MCF 10A (cell line): Measurements from ENCODE around the gene TMEM30A. TPM values are rescaled to one million over a fixed set of nuclear protein-coding genes. Genes with fewer than 3 reads are reported as not detected.

Experiments used
- BruUV-seq: library from RNA; stranded (reverse); fragments of 400-500 nt; replicated peaks from 2 replicates; lab custom pipeline; 2021; lab: Mats Ljungman, UMichigan
- CTCF ChIA-PET: fragments of 300-600 bp; sonication (Branson Sonifier 250); formaldehyde crosslinking; extraction: SDS; loops from one replicate; lab custom pipeline; 2021; ENCODE audit warnings: antibody characterized with exemption, inconsistent platforms; lab: Yijun Ruan, JAX
- POLR2A ChIA-PET: fragments of 300-600, 350-650 bp; sonication (Branson Sonifier 250); formaldehyde crosslinking; extraction: SDS; loops from one replicate; lab custom pipeline; 2020; ENCODE audit warnings: antibody characterized with exemption, inconsistent platforms; lab: Yijun Ruan, JAX
- DNase-seq: peaks from one replicate; pipeline ENCODE4 v3.0.0-alpha.2; 2018; ENCODE audit not compliant: unreplicated experiment
- H3K27ac Mint-ChIP-seq: one replicate; pipeline ENCODE4 v1.8.0; 2022; ENCODE audit warnings: mild to moderate bottlenecking, low read depth, mixed read lengths; ENCODE audit not compliant: unreplicated experiment
- H3K27me3 Mint-ChIP-seq: one replicate; pipeline ENCODE4 v1.8.0; 2022; ENCODE audit warnings: mixed read lengths; ENCODE audit not compliant: insufficient read depth, unreplicated experiment
- H3K36me3 Mint-ChIP-seq: one replicate; pipeline ENCODE4 v1.8.0; 2022; ENCODE audit warnings: mild to moderate bottlenecking, moderate library complexity, mixed read lengths; ENCODE audit not compliant: insufficient read depth, unreplicated experiment
- H3K4me1 Mint-ChIP-seq: one replicate; pipeline ENCODE4 v1.8.0; 2022; ENCODE audit warnings: mixed read lengths; ENCODE audit not compliant: insufficient read depth, unreplicated experiment
- H3K4me3 Mint-ChIP-seq: one replicate; pipeline ENCODE4 v1.8.0; 2022; ENCODE audit warnings: mild to moderate bottlenecking, moderate library complexity, mixed read lengths; ENCODE audit not compliant: unreplicated experiment
- H3K9me3 Mint-ChIP-seq: one replicate; pipeline ENCODE4 v1.8.0; 2022; ENCODE audit warnings: mixed read lengths; ENCODE audit not compliant: unreplicated experiment
- intact Hi-C: fragments of 100-400 bp; cut with micrococcal nuclease; formaldehyde crosslinking; loops from 2 replicates; pipeline ENCODE4 v1.14.1; 2022
- total RNA-seq: library from RNA; stranded (reverse); gene quantifications from 2 replicates; pipeline ENCODE4 v1.2.3, GENCODE V29; 2022
- TF ChIP-seq, protein P1 (sequence below): fragments of 200-600 bp; IDR thresholded peaks from one replicate; pipeline ENCODE4 v1.8.0; 2022; ENCODE audit warnings: antibody characterized with exemption, mild to moderate bottlenecking; ENCODE audit not compliant: unreplicated experiment

Gene TMEM30A
- total RNA-seq, 1 experiment from 2014 or later, result 53.7 TPM

DNA sequence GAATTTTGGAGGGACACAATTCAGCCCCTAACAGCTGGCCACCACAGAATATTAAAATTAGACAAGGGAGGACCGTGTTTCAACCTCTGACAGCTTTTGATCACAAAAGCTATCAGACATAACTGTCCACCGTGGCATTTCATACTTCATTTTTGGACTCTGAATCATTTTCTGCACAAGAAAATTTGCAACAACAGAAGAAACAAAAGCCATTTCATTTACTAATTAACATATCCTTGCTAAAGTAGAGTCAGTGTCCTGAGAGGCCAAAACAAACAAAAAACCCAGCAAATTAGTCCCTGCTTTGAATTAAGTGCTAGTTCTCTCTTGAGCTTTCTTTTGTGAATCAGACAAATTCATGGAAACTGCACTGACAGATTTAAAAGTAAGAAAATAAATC, 61.2 kb downstream of the TMEM30A start:
- CTCF ChIA-PET, result interaction anchor here (0.7 kb wide), 1 partner anchor 15 kb away, joined by 3 read pairs; no protein-coding TSS in a partner anchor
- H3K4me1 Mint-ChIP-seq, result no peaks in the 10 kb centered on the region
- intact Hi-C loops, result no loop called here
- peaks cover 9% of the 10 kb centered on the region for H3K9me3 Mint-ChIP-seq
- POLR2A ChIA-PET, result no interaction called here
- H3K27me3 Mint-ChIP-seq, result no peaks in the 10 kb centered on the region
- TF ChIP-seq, protein P1, sequence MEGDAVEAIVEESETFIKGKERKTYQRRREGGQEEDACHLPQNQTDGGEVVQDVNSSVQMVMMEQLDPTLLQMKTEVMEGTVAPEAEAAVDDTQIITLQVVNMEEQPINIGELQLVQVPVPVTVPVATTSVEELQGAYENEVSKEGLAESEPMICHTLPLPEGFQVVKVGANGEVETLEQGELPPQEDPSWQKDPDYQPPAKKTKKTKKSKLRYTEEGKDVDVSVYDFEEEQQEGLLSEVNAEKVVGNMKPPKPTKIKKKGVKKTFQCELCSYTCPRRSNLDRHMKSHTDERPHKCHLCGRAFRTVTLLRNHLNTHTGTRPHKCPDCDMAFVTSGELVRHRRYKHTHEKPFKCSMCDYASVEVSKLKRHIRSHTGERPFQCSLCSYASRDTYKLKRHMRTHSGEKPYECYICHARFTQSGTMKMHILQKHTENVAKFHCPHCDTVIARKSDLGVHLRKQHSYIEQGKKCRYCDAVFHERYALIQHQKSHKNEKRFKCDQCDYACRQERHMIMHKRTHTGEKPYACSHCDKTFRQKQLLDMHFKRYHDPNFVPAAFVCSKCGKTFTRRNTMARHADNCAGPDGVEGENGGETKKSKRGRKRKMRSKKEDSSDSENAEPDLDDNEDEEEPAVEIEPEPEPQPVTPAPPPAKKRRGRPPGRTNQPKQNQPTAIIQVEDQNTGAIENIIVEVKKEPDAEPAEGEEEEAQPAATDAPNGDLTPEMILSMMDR, result no peak
- no peak overlapping the region for H3K4me3 Mint-ChIP-seq
- no peak overlapping the region for H3K27ac Mint-ChIP-seq
- no TSS peak for BruUV-seq
- peaks cover 4% of the 10 kb centered on the region for H3K36me3 Mint-ChIP-seq
- DNase-seq, result no peak

DNA sequence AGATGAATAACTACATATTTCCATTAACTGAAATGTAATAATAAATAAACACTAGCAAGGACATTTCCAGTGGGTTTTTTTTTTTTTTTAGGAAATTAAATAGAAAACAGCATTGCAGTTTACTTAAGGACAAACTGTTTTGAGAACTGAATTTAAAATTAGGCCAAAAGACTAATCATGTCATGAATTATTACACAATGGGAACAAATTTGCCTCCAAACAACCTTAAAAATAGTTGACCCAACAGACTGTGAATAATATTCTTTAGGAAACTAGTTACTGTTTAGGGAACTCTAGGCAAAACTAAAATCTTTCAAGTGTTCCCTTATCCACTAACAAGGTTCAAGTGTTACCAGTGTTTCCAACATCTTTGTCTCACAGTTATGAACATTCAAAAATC, 62.3 kb downstream of the TMEM30A start:
- no peaks in the 10 kb centered on the region for H3K27me3 Mint-ChIP-seq
- no TSS peak for BruUV-seq
- CTCF ChIA-PET, result no interaction called here
- POLR2A ChIA-PET, result no interaction called here
- TF ChIP-seq, protein P1, result no peak
- no peak overlapping the region for H3K4me3 Mint-ChIP-seq
- no peaks in the 10 kb centered on the region for H3K4me1 Mint-ChIP-seq
- H3K9me3 Mint-ChIP-seq, result peaks cover 2% of the 10 kb centered on the region
- no peak overlapping the region for H3K27ac Mint-ChIP-seq
- DNase-seq, result no peak
- H3K36me3 Mint-ChIP-seq, result peaks cover 4% of the 10 kb centered on the region
- intact Hi-C loops, result no loop called here

- H3K36me3 Mint-ChIP-seq, result peaks cover 4% of the 10 kb centered on the region
- no peak for DNase-seq
- BruUV-seq, result no TSS peak
- no peaks in the 10 kb centered on the region for H3K9me3 Mint-ChIP-seq
- intact Hi-C loops, result no loop called here
- no peak overlapping the region for H3K4me3 Mint-ChIP-seq
- no peak overlapping the region for H3K27ac Mint-ChIP-seq
- ChIA-PET POLR2A (interaction anchor here (0.8 to 1.3 kb wide), 2 partner anchors 12 to 15 kb away, joined by 3 to 4 read pairs; no protein-coding TSS in a partner anchor), CTCF (interaction anchor here (0.5 to 2.6 kb wide), 6 partner anchors 11 to 812 kb away, joined by 3 to 27 read pairs (median 4); partner anchors contain the start of gene COL12A1)
- H3K4me1 Mint-ChIP-seq, result no peaks in the 10 kb centered on the region
- TF ChIP-seq, protein P1, result no peak
- no peaks in the 10 kb centered on the region for H3K27me3 Mint-ChIP-seq
Measured at GRCh38 chr6:75221116-75221515, 63.5 kb downstream of the TMEM30A start.

DNA sequence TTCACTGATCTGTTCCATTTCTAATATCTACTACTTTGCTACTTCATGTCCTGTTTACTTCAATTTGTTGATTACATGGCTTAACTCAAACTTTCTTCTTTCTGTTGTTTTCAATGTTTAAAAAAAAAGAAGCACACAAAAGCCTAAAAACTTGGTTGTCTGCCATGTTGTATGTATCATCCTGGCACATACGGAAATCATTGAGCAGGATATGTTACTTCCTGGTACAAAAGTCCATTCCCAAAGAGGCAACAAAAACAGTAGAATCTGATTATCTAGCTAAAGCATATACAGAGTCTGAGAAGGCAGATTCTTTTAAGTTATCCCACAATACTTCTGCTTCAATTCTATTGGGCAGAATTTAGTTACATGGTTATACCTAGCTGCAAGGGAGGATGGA, 64.2 kb downstream of the TMEM30A start:
- no peaks in the 10 kb centered on the region for H3K9me3 Mint-ChIP-seq
- H3K4me1 Mint-ChIP-seq, result no peaks in the 10 kb centered on the region
- no peak overlapping the region for H3K27ac Mint-ChIP-seq
- ChIA-PET CTCF (interaction anchor here (0.6 to 2.6 kb wide), 7 partner anchors 10 to 1391 kb away, joined by 3 to 27 read pairs (median 3); partner anchors contain the start of gene COL12A1), POLR2A (interaction anchor here (0.5 to 1.3 kb wide), 3 partner anchors 12 to 48 kb away, joined by 3 to 4 read pairs (median 3); no protein-coding TSS in a partner anchor)
- TF ChIP-seq, protein P1, result no peak
- no TSS peak for BruUV-seq
- DNase-seq, result no peak
- peaks cover 3% of the 10 kb centered on the region for H3K36me3 Mint-ChIP-seq
- intact Hi-C loops, result no loop called here
- no peak overlapping the region for H3K4me3 Mint-ChIP-seq
- H3K27me3 Mint-ChIP-seq, result no peaks in the 10 kb centered on the region
